Activated T-cell treated with anti-CD3 and anti-CD28 coated beads, Interleukin-2, amount 50 U/mL, for 48 hours (primary cell): ENCODE data around the gene RAD18.

Experiments used
- DNase-seq, 2 experiments: peaks; one replicate each; pipeline ENCODE4 v3.0.0-alpha.2; 2020

The RAD18 gene

GRCh38 chr3:8856721-8857120 lies 106.6 kb downstream of the RAD18 start:
- DNase-seq, result no peak

DNA sequence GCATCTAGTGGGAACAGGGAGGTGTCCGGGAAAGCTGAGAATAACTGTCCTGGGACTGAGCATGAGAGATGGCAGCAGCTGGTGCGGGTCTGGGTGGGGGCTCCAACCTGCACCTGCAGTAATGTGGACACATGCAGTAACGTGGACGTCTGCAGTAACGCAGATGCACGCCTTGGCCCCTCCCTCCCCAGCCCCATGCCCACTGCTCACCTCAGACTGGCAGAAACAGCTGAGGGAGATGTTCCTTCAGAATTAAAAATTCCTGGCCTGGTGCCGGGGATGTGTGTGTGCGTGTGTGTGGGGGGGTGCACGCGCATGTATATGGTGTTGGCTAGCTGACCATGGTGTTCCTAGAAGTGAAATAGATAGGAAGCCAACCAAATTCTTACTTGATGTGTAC lies 107.2 kb downstream of the RAD18 start:
- no peak for DNase-seq

GRCh38 chr3:8854656-8855055 lies 108.6 kb downstream of the RAD18 start:
- no peak for DNase-seq

- DNase-seq, result no peak
Observed at GRCh38 chr3:8853081-8853480, 110.2 kb downstream of the RAD18 start.

DNA sequence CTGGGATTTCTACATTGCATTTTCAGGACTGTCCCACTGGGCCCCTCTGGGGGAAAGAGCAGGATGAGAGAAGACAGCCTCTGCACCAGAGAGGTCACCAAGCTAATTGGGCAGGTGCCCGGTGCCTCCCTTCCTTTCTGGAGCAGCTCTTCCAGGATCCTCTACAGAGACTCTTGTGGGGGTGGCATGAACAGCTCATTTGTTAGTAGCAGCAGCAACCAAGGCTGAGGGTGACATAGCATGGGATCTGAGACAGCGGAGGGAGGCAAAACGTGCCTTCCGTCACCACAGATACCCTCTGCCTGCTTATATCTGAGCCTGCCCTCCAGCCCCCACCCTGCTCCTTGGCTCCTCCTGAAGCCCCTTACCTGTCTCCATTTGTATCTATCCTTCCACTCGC lies 110.8 kb downstream of the RAD18 start:
- no peak for DNase-seq

DNA sequence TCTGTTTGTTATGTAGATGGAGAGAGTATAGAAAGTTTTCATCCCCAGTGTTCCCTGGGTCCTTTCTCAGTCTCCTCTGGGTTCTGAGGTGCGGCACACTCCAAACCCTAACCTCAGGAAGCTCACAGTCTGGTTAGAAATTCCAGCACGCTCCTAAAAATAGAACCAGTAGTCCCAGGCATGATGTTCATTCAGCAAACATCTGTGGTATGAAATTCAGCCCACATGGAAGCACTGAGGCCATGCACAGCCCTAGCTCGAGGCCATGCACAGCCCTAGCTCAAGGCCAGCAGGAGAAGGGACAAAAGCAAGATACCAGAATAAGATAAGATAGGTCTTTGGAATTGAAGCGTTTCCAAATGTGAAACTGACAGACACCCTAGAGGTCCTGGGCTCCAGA lies 111.6 kb downstream of the RAD18 start:
- no peak for DNase-seq

DNA sequence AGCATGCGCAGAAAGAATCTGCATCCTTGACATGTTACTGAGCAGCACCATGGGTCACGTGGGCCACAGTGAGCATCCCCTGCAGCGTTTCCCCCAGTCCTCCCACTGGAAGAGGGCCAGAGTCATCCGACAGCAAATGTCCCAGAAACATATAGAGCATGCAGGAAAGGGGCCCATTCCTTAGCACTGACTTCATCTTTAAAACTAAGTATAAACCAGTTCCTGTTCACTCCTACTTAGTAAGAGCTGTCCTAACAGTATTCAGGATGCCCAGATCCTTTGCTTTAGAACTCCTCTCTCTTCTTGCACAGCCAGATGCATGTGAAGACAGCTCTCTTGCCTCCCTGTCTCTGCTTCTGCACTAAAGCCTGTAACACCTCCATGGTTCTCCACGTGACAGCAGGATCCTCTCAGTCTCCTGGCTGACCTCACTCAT lies 114.6 kb downstream of the RAD18 start:
- DNase-seq, result no peak

DNA sequence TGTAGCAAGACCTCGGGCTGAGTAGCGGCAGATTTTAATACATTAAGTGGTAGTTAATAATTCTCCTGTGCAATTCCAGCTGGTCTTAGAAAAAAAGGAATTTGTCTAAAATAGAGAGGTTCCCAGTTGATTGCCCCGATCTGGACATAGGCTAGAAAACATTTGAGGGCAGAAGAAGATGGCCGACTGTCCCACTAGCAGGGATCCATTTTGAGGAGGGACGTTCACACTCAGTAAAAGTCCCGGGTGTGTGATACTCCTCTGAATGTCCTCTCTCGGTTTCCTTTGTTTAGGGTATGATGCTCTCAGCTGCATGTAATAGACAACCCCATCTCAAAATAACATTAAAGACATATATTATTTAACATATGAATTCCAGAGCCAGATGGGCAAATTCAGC lies 116.0 kb downstream of the RAD18 start:
- no peak for DNase-seq

- no peak for DNase-seq
Observed at GRCh38 chr3:8846176-8846575, 117.1 kb downstream of the RAD18 start.

GRCh38 chr3:8845641-8846040 lies 117.6 kb downstream of the RAD18 start:
- DNase-seq, result no peak

DNA sequence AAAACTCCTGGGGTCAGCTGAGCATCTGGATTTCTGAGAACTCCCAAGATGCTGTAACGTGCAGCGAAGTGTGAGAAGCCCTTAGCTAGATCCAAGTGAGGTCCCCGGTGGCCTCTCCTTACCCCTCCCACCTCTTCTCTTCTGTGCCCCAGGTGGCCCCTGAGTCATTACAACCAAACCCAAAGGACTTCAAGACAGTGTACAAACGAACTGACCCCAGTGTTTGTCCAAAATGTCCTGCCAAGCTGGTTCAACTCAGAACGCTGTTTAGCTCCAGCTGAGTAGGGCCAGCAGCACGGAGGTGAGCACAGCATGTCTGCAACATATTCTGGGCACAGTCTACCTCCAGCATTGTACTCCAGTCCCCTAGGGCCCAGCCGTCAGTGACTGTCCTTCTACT lies 119.9 kb downstream of the RAD18 start:
- no peak for DNase-seq

DNA sequence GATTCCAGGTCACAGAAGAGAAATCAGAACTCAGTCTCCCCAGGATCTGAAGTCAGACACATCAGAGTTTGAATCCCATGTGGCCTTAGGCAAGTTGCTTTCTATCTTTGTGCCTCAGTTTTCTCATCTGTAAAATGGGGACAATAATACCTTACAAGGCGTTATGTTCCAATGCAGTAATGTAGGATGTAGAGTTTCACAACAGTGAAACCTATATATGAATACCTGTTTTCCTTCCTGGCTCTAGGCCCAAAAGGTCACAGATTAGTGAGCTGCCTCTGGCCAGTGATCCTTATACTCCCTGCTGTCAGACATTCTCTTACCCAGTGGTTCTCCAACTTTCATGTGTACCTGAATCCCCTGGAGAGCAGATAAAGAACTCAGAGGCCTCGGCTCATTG lies 121.0 kb downstream of the RAD18 start:
- DNase-seq, result no peak

- no peak for DNase-seq
Observed at GRCh38 chr3:8841472-8841871, 121.8 kb downstream of the RAD18 start.

DNA sequence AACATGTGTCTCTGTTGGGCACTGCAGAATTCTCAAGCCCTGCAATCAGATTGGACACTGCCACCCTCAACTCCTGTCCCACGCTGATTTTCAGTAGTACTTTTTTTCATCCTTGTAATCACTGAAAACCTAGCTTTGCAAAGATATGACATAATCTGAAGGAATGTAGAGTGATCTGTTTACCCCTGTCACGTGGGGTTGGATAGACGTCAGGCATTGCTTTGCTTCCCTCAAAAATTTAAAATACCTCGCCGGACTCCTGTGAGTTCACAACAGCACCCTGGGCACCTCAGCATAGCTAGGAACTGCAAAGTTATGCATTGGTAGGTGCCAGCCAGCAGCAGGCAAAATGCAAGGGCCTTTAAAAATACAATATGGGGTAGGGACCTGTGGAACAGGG lies 122.7 kb downstream of the RAD18 start:
- no peak for DNase-seq

GRCh38 chr3:8839607-8840325 lies 123.5 kb downstream of the RAD18 start:
- DNase-seq, result no peak

DNA sequence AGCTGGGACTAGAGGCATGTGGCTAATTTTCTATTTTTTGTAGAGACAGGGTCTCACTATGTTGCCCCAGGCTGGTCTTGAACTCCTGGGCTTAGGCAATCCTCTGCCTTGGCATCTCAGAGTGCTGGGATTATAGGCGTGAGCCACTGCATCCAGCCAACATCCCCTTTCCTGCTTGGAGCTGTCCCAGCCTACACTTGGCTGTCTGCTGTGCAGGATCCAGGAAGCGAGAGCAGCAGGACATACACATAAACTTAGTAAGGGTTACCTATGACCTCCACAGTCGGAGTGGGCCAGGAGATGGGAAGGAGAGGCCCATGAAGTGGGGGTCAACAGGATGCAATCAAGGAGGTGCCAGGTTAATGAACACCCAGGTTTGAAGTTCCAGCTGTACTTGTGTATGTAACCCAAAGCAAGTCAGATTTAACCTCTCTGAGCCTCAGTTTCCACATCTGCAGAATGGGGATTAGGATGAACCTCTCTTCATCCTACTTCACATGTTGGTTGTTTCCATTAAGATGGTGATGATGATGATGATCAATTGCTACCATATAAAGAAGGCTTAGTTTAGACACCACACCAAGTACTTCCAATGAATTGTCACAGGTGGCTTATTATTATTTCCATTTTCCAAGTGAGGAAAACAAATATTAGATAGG lies 124.4 kb downstream of the RAD18 start:
- no peak for DNase-seq

GRCh38 chr3:8838234-8838633 lies 125.0 kb downstream of the RAD18 start:
- no peak for DNase-seq

GRCh38 chr3:8837162-8837561 lies 126.1 kb downstream of the RAD18 start:
- DNase-seq, result no peak

DNA sequence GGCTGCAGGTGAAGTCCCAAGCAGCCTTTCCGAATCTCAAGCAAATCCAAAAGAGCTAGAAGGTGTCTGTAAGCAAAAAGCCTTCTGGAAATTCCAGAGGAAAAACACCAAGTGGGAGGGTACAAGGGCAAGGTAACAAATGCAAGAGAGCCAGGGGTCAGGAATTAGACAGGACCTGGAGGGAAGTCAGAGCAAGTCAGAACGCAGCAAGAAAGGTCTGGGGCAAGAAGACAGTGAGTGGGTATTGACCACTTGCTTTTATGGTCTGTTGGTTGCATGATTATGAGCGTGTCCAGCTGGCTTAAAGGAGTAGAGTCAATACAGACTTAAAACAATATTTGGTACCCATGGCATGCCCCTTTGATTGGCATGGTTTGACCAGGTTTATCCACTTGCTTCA lies 127.2 kb downstream of the RAD18 start:
- no peak for DNase-seq

GRCh38 chr3:8835385-8835784 lies 127.9 kb downstream of the RAD18 start:
- DNase-seq, result no peak

DNA sequence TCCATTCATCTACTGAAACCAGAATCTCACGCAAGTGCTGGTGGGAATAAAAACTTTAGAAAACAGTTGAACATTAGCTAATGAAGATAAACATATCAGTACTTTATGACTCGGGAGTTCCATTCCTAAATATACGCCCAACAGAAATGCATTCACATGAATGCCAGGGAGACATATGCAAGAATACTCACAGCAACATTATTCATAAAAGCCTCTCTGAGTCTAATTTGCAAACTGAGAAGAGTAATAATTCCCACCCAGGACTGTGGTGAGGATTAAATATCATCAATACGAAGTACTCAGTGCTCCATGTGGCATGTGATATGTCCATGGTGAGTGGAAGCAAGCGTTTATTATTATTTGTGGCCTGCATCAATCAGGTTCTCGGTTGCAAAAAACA lies 128.3 kb downstream of the RAD18 start:
- no peak for DNase-seq

DNA sequence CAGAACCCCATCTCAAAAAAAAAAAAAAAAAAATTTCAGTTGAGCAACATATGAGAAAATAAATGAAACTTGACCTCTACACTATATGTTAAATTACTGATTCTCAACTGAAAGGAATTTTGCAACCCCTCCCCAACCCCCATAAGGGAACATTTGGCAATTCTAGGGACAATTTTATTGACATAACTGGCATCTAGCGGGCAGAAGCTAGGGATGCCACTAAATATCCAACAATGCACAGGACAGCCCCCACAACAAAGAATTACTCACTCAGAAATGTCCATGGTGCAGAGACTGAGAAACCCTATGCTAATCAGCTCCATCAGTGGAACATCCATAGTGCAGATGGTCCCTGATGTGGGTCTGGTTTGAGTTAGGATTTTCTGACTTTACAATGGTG lies 135.6 kb downstream of the RAD18 start:
- DNase-seq, result no peak
